SK-N-MC (cell line): Measurements from ENCODE around the gene TMEM69.
A peak's percentile ranks its signal among the peaks of the same experiment; 100 is the strongest.
"Not testable (repeated sequence)": the region's sequence is repeated elsewhere in the genome, so short reads cannot be mapped to it uniquely, and the experiment has no call there.

Experiments
- DNase-seq: peaks from one replicate; pipeline ENCODE4 v3.0.0-alpha.2; 2011; ENCODE audit warnings: low read depth, low spot score
- H3K27ac ChIP-seq: fragments of 200-600 bp; sonication (generic); 2 replicates; pipeline ENCODE4 v1.5.1; 2016; ENCODE audit warnings: mixed run types
- H3K36me3 ChIP-seq: fragments of 200-600 bp; sonication (generic); 2 replicates; pipeline ENCODE4 v1.6.1; 2017; ENCODE audit warnings: antibody characterized with exemption, low read length, mixed read lengths; ENCODE audit not compliant: insufficient read depth
- H3K4me3 ChIP-seq: fragments of 200-600 bp; sonication (generic); 2 replicates; pipeline ENCODE4 v1.5.1; 2016
- H3K9ac ChIP-seq: fragments of 200-600 bp; sonication (generic); 2 replicates; pipeline ENCODE4 v1.8.0; 2017; ENCODE audit warnings: mixed run types, mixed read lengths; ENCODE audit not compliant: insufficient read length
- H3K9me3 ChIP-seq: fragments of 200-600 bp; sonication (generic); 2 replicates; pipeline ENCODE4 v1.6.1; 2017; ENCODE audit warnings: low read depth, mild to moderate bottlenecking, antibody characterized with exemption, low read length, moderate library complexity, mixed read lengths
- EZH2 ChIP-seq: fragments of 200-600 bp; sonication (generic); IDR thresholded peaks from one replicate; pipeline ENCODE4 v1.6.1; 2017; ENCODE audit warnings: antibody characterized with exemption
- FOXP2 ChIP-seq: optimal IDR thresholded peaks from 2 replicates; pipeline ENCODE3; 2011; ENCODE audit warnings: mild to moderate bottlenecking, moderate library complexity; ENCODE audit not compliant: insufficient read depth; ENCODE audit errors: extremely low read length, control extremely low read depth
- POLR2AphosphoS5 ChIP-seq: IDR thresholded peaks from 2 replicates; pipeline ENCODE4 v1.6.1; 2012; ENCODE audit warnings: mild to moderate bottlenecking, low read depth, low read length, borderline replicate concordance

The TMEM69 gene

GRCh38 chr1:45685308-45686014 lies 2.5 kb upstream of the TMEM69 start:
- no peak for TF ChIP-seq POLR2AphosphoS5
- TF ChIP-seq FOXP2, result no peak
- TF ChIP-seq EZH2, result no peak
- peaks cover 13% of the 10 kb centered on the region for H3K36me3 ChIP-seq
- peak overlapping the region; percentile 92 for H3K4me3 ChIP-seq
- no peak for DNase-seq
- no peaks in the 10 kb centered on the region for H3K9me3 ChIP-seq
- peak overlapping the region; percentile 92 for H3K27ac ChIP-seq
- peak overlapping the region; percentile 88 for H3K9ac ChIP-seq

DNA sequence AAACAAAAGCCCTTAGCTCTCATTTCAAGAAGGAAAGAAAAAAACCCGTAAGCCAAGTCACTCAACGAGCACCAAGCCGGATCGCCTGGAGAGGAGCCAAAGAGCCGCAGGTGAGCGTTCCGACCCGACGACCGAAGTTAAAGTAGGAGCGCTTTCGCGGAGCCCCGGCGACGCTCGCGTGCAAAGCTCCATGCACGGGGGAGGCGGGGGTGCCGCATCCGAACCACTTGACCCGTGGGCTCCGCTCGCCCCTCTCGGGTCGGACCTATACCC lies 2.0 kb upstream of the TMEM69 start:
- Histone ChIP-seq H3K4me3 (peak overlapping the region; percentile 92), H3K36me3 (peaks cover 13% of the 10 kb centered on the region), H3K9ac (peak overlapping the region; percentile 88), H3K27ac (peak overlapping the region; percentile 92), H3K9me3 (no peaks in the 10 kb centered on the region)
- no peak for DNase-seq
- TF ChIP-seq POLR2AphosphoS5 (no peak), EZH2 (no peak), FOXP2 (no peak)

- TF ChIP-seq POLR2AphosphoS5 (peak; percentile 88), EZH2 (no peak)
- Histone ChIP-seq H3K9me3 (no peaks in the 10 kb centered on the region), H3K36me3 (peaks cover 15% of the 10 kb centered on the region), H3K4me3 (peak within 1 kb of the TSS; percentile 92), H3K9ac (peak within 1 kb of the TSS; percentile 94), H3K27ac (peak within 1 kb of the TSS; percentile 98)
- peak; percentile 79 for DNase-seq
These were observed 1.5 kb upstream of the TMEM69 start, which contains the start of gene GPBP1L1 for GRCh38 chr1:45686288-45687013. Gene GPBP1L1 (minus strand): TSS chr1:45686533. CDS start chr1:45659087, 27,446 bp downstream.

DNA sequence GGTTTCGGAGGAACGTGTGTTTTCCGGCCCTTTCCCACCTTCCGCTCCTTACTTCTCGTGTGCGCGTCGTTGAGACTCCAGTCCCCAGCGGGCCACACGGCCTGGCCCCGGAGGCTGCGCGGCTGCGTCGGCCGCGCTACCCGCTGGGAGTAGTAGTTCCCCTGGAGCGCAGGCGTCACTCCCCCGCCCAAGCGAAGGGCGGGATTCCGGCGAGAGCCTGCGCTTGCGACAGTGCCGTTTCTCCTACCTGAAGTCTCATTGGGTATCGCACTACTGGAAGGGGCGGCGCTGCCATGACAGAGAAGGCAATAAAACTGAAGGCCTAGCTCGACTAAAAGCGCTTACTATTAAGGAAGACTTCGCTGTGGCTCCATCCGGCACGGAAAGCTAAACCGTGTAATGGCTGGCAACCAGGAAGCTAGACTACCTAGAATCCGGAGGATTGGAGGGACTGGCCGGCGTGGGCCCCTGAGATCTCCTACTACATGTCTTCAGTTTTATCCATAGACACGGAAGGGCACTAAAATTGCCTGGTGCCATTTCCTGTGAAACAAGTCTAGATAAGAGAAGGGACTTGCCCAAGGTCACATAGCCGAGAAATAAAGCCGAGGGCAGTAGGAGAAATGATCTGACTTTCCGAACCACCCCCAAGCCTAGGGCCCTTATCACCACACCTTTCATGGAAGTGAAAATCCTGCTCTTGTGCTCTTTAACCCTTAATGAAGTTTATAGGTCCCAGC lies 797 bp upstream of the TMEM69 start:
- Histone ChIP-seq H3K9me3 (no peaks in the 10 kb centered on the region), H3K9ac (peak overlapping the region; percentile 94), H3K36me3 (peaks cover 19% of the 10 kb centered on the region), H3K4me3 (peak overlapping the region; percentile 92), H3K27ac (peak overlapping the region; percentile 98)
- TF ChIP-seq FOXP2, result no peak
- TF ChIP-seq POLR2AphosphoS5, result peak; percentile 95
- DNase-seq, result peak; percentile 98

DNA sequence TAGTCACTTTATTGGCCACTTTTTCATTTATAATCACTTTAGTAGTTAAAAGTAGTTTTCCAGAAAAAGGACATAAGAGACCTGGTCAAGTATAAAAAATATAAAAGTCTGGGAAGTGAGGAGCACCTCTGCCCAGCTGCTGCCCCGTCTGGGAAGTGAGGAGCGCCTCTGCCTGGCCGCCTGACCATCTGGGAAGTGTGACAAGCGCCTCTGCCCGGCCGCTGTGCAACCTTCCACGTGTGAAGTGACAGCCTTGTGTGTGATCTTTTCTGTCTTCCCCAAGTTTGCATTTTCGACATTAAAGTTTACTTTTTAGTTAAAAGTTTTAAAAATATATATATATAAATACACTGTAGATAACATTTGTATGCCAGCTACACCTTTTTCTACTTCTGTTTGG lies 5.8 kb downstream of the TMEM69 start:
- peaks cover 62% of the 10 kb centered on the region for H3K36me3 ChIP-seq
- H3K4me3 ChIP-seq, DNase-seq, H3K9me3 ChIP-seq, H3K27ac ChIP-seq, H3K9ac ChIP-seq: not testable (repeated sequence)

DNA sequence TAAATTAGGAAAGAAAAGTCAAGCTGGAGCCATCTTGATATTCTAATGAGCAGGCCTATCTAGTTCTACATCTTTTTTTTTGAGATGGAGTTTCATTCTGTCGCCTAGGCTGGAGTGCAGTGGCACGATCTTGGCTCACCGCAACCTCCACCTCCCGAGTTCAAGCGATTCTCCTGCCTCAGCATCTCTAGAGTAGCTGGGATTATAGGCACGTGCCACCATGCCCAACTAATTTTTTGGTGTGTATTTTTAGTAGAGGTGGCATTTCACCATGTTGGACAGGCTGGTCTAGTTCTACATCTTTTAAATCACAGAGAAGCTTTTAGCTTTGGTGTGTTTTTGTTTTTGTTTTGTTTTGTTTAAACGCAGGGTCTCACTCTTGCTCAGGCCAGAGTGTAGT lies 6.8 kb downstream of the TMEM69 start:
- no peak for TF ChIP-seq FOXP2
- TF ChIP-seq POLR2AphosphoS5, result no peak
- no peak for TF ChIP-seq EZH2
- no peak for DNase-seq
- no peak overlapping the region for H3K4me3 ChIP-seq
- H3K9me3 ChIP-seq, result no peaks in the 10 kb centered on the region
- H3K36me3 ChIP-seq, result peaks cover 60% of the 10 kb centered on the region
- 0 out of 2 replicates have a peak overlapping the region, but pooled peaks have one; percentile 7 for H3K27ac ChIP-seq
- no peak overlapping the region for H3K9ac ChIP-seq

GRCh38 chr1:45704637-45705036 lies 16.7 kb downstream of the TMEM69 start:
- Histone ChIP-seq H3K27ac (no peak overlapping the region), H3K36me3 (no peaks in the 10 kb centered on the region), H3K9me3 (no peaks in the 10 kb centered on the region), H3K4me3 (no peak overlapping the region), H3K9ac (no peak overlapping the region)
- no peak for DNase-seq
- TF ChIP-seq FOXP2 (no peak), POLR2AphosphoS5 (no peak), EZH2 (no peak)

DNA sequence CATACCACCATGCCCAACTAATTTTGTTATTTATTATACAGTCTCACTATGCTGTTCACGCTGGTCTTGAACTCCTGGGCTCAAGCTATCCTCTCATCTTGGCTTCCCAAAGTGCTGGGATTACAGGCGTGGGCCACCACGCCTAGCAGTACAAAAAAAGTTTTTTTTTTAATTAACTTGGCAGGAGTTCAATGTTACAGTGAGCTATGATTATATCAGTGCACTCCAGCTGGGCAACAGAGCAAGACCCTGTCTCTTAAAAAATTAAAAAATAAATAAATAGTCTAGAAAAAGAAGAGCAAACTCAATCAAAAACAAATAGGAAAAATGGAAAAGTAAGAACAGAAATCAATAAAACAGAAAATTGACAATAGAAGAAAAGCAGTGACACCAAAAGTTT lies 25.7 kb downstream of the TMEM69 start:
- H3K9me3 ChIP-seq, result no peaks in the 10 kb centered on the region
- H3K9ac ChIP-seq, result no peak overlapping the region
- no peak overlapping the region for H3K4me3 ChIP-seq
- H3K27ac ChIP-seq, result no peak overlapping the region
- no peak for DNase-seq
- H3K36me3 ChIP-seq, result peaks cover 6% of the 10 kb centered on the region; the same call in 1 of the 2 replicates
- no peak for TF ChIP-seq EZH2
- TF ChIP-seq POLR2AphosphoS5, result no peak
- no peak for TF ChIP-seq FOXP2
